A204.1 (cell line): ENCODE data around the gene COBL.

Source experiments
- FAIRE-seq: peaks from 2 replicates; lab custom pipeline; 2012; peaks lifted over from hg19 to GRCh38; lab: Jason Lieb, UNC

The COBL gene

GRCh38 chr7:51019891-51020870, 296.4 kb downstream of the COBL start:
- no peak for FAIRE-seq

- FAIRE-seq = no peak
Measured at GRCh38 chr7:51019191-51019844, 297.3 kb downstream of the COBL start.

- FAIRE-seq = no peak
Measured at GRCh38 chr7:51017576-51018535, 298.8 kb downstream of the COBL start.

- no peak for FAIRE-seq
Measured at GRCh38 chr7:51016546-51016945, 300.1 kb downstream of the COBL start.

GRCh38 chr7:51015581-51015980, 301.0 kb downstream of the COBL start:
- no peak for FAIRE-seq

- no peak for FAIRE-seq
Measured at GRCh38 chr7:51014811-51015210, 301.8 kb downstream of the COBL start.

GRCh38 chr7:51013861-51014511, 302.6 kb downstream of the COBL start:
- FAIRE-seq = no peak

- FAIRE-seq = no peak
Measured at GRCh38 chr7:51013218-51013786, 303.3 kb downstream of the COBL start.

GRCh38 chr7:51012569-51013217, 303.9 kb downstream of the COBL start:
- no peak for FAIRE-seq

- no peak for FAIRE-seq
Measured at GRCh38 chr7:51011710-51012350, 304.8 kb downstream of the COBL start.

GRCh38 chr7:51010534-51010933, 306.1 kb downstream of the COBL start:
- no peak for FAIRE-seq

- FAIRE-seq = no peak
Measured at GRCh38 chr7:51009716-51010496, 306.7 kb downstream of the COBL start.

GRCh38 chr7:51007551-51008505, 308.8 kb downstream of the COBL start:
- FAIRE-seq = no peak

- no peak for FAIRE-seq
Measured at GRCh38 chr7:51006483-51007235, 309.9 kb downstream of the COBL start.

- FAIRE-seq = no peak
Measured at GRCh38 chr7:51005074-51005473, 311.5 kb downstream of the COBL start.

GRCh38 chr7:51000956-51001355, 315.7 kb downstream of the COBL start:
- FAIRE-seq = no peak

- no peak for FAIRE-seq
Measured at GRCh38 chr7:50994753-50995319, 321.8 kb downstream of the COBL start.
